HL-60 (cell line): ENCODE measurements around the gene SMURF2.

Experiments
- DNase-seq, 2 experiments: peaks; one replicate each; pipeline ENCODE4 v3.0.0-alpha.2; 2010 to 2020; ENCODE audit warnings: low read depth in 1 of 2, low spot score in 1 of 2
- H3K27ac ChIP-seq: fragments of 250-450 bp; sonication (Bioruptor Pico); replicated peaks from 2 replicates; pipeline ENCODE4 v1.5.1; 2020; ENCODE audit warnings: mild to moderate bottlenecking, moderate library complexity
- H3K27me3 ChIP-seq: fragments of 250-450 bp; sonication (Bioruptor Pico); 2 replicates; pipeline ENCODE4 v1.5.1; 2021; ENCODE audit warnings: mild to moderate bottlenecking, moderate library complexity; ENCODE audit not compliant: insufficient read depth, poor library complexity, severe bottlenecking
- H3K4me3 ChIP-seq: replicated peaks from 2 replicates; pipeline ENCODE4 v1.5.1; 2011; ENCODE audit warnings: mild to moderate bottlenecking, control low read depth, low read length; ENCODE audit not compliant: insufficient read depth
- CTCF ChIP-seq: IDR thresholded peaks from one replicate; pipeline ENCODE4 v1.5.1; 2011; ENCODE audit warnings: low read length, control low read depth, inconsistent platforms; ENCODE audit not compliant: insufficient read depth
- GABPA ChIP-seq: IDR thresholded peaks from 2 replicates; pipeline ENCODE4 v1.6.1; 2012; ENCODE audit warnings: low read depth
- POLR2AphosphoS5 ChIP-seq: IDR thresholded peaks from 2 replicates; pipeline ENCODE4 v1.6.1; 2012; ENCODE audit warnings: low read depth
- REST ChIP-seq: IDR thresholded peaks from 2 replicates; pipeline ENCODE4 v1.6.1; 2012; ENCODE audit warnings: low read depth; ENCODE audit not compliant: insufficient replicate concordance
- SPI1 ChIP-seq: IDR thresholded peaks from 2 replicates; pipeline ENCODE4 v1.6.1; 2012; ENCODE audit warnings: low read depth, mild to moderate bottlenecking, borderline replicate concordance

The SMURF2 gene

GRCh38 chr17:64658931-64659330, 3.2 kb downstream of the SMURF2 start:
- Histone ChIP-seq H3K4me3 (no peak overlapping the region), H3K27ac (no peak overlapping the region), H3K27me3 (no peaks in the 10 kb centered on the region)
- TF ChIP-seq REST = no peak
- no peak for TF ChIP-seq CTCF
- no peak for TF ChIP-seq GABPA
- TF ChIP-seq SPI1 = no peak
- no peak for TF ChIP-seq POLR2AphosphoS5
- DNase-seq = no peak

- TF ChIP-seq SPI1 (no peak), POLR2AphosphoS5 (no peak), GABPA (no peak), CTCF (no peak), REST (no peak)
- DNase-seq = no peak
- Histone ChIP-seq H3K4me3 (no peak overlapping the region), H3K27me3 (no peaks in the 10 kb centered on the region), H3K27ac (no peak overlapping the region)
Observed at GRCh38 chr17:64657610-64658125, 4.4 kb downstream of the SMURF2 start.

DNA sequence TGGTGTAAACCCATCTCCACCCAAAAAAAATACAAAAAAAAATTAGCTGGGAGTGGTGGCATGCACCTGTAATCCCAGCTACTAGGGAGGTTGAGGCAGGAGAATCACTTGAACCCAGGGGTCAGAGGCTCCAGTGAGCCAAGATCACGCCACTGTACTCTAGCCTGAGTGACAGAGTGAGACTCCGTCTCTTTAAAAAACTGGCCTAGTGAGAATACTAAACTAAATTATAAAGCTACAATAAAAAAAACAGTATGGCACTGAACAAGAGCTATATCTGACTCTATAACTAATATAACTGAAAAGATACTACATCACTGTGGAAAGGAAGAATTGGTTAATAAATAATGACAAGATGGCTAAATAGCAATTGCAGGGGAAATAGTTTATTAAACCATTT, 6.4 kb downstream of the SMURF2 start:
- H3K4me3 ChIP-seq = no peak overlapping the region
- no peak overlapping the region for H3K27ac ChIP-seq
- DNase-seq = no peak
- no peaks in the 10 kb centered on the region for H3K27me3 ChIP-seq
- TF ChIP-seq REST (no peak), POLR2AphosphoS5 (no peak), CTCF (no peak), GABPA (no peak), SPI1 (no peak)
